Mesodermal cell (in vitro differentiated cells): ENCODE data around the gene TM7SF2.

ENCODE experiments used
- H3K27ac ChIP-seq: 2 replicates; pipeline ENCODE4 v1.7.0; 2013; ENCODE audit warnings: mild to moderate bottlenecking, low read depth, low read length, moderate library complexity; ENCODE audit not compliant: severe bottlenecking
- H3K36me3 ChIP-seq: 2 replicates; pipeline ENCODE4 v1.7.1; 2013; ENCODE audit warnings: mild to moderate bottlenecking, low read length, moderate library complexity; ENCODE audit not compliant: control insufficient read depth, insufficient read depth
- H3K4me1 ChIP-seq: one replicate; pipeline ENCODE4 v1.7.1; 2013; ENCODE audit warnings: mild to moderate bottlenecking, low read length; ENCODE audit not compliant: insufficient read depth, control insufficient read depth, poor library complexity, severe bottlenecking
- H3K4me3 ChIP-seq: 2 replicates; pipeline ENCODE4 v1.7.0; 2013; ENCODE audit warnings: low read length, control low read depth, mild to moderate bottlenecking; ENCODE audit not compliant: insufficient read depth, poor library complexity, severe bottlenecking; ENCODE audit errors: extremely low read depth
- H3K9me3 ChIP-seq: 2 replicates; pipeline ENCODE4 v1.7.1; 2013; ENCODE audit warnings: mild to moderate bottlenecking, low read length, moderate library complexity; ENCODE audit not compliant: control insufficient read depth
- WGBS, 2 experiments: methylation state at CpG; one replicate each; pipeline ENCODE4 v1.1.5; 2013; ENCODE audit warnings: missing lambda C conversion rate in 2 of 2; ENCODE audit not compliant: insufficient coverage in 2 of 2; 5-methylcytosine and 5-hydroxymethylcytosine counted together

Gene TM7SF2

DNA sequence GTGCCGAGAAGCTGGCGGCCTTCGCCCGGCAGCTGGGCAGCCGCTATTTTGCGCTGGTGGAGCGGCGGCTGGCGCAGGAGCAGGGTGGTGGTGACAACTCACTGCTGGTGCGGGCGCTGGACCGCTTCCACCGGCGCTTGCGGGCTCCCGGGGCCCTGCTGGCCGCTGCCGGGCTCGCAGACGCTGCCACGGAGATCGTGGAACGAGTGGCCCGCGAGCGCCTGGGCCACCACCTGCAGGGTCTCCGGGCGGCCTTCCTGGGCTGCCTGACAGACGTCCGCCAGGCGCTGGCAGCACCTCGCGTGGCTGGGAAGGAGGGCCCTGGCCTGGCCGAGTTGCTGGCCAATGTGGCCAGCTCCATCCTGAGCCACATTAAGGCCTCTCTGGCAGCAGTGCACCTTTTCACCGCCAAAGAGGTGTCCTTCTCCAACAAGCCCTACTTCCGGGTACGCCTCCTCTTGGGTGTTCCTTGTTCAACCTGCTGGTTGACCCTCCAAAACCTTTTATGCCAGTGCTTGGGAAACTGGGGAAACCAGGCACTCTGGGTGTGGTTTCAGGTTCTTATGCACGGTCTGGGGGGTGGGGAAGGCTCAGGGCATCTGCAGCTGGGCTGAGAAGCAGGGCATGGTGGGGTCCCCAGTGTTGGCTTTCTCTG, 3.1 kb upstream of the TM7SF2 start:
- H3K9me3 ChIP-seq, result no peaks in the 10 kb centered on the region
- H3K4me3 ChIP-seq, result no peak overlapping the region
- H3K4me1 ChIP-seq, result peaks cover 19% of the 10 kb centered on the region
- WGBS, 2 experiments, result 95 to 97% methylated on average over 37 to 38 of the region's 38 CpGs
- H3K27ac ChIP-seq, result no peak overlapping the region
- H3K36me3 ChIP-seq, result peaks cover 30% of the 10 kb centered on the region

DNA sequence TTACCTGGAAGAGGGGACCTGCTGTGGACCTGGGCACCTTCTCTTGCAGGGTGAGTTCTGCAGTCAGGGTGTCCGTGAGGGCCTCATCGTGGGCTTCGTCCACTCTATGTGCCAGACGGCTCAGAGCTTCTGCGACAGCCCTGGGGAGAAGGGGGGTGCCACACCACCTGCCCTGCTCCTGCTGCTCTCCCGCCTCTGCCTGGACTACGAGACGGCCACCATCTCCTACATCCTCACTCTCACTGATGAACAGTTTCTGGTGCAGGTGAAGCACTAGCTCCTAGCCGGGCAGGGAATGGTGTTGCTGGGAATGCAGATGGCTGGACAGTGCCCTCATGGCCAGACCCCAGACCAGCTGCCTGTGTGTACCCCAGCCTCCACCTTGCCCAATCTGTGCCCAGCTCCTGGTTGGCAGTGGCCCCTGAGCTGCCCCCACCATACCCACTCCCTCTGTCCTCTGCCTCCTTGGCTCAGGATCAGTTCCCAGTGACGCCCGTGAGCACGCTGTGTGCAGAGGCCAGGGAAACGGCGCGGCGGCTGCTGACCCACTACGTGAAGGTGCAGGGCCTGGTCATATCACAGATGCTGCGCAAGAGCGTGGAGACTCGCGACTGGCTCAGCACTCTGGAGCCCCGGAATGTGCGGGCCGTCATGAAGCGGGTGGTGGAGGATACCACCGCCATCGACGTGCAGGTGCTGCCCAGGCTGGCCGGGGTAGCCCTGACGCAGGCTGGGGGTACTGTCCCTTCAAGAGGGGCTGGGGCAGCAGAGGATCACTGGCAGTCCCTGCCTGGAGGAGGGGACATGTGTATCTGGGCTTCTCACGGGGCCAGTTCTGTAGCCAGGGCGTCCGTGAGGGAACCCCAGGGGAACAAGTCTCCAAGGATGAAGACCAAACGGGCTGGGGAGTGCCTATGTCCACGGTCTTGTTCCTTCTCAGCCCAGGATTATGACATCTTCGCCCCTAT, 2.2 kb upstream of the TM7SF2 start:
- Histone ChIP-seq H3K9me3 (no peaks in the 10 kb centered on the region), H3K36me3 (peaks cover 26% of the 10 kb centered on the region), H3K4me3 (no peak overlapping the region), H3K27ac (no peak overlapping the region), H3K4me1 (peaks cover 21% of the 10 kb centered on the region)
- 91 to 95% methylated on average over 30 to 31 of the region's 36 CpGs for WGBS, 2 experiments

DNA sequence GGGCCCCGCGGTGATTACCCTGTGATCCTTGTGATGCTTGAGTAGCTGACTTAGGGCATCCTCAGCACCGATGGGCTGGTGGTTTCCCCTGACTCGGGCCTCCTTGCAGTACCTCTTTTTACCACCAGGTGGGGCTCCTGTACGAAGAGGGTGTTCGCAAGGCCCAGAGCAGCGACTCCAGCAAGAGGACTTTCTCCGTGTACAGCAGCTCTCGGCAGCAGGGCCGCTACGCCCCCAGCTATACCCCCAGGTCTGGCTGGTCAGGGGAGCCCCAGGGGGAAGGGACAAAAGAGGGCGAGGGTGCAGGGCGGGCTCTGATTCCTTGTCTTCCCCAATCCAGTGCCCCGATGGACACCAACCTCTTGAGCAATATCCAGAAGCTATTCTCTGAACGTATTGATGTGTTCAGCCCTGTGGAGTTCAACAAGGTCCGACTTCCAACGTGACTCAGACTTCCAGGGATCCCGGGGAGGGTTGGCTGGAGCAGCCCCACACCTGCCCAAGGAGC, 1.3 kb upstream of the TM7SF2 start:
- Histone ChIP-seq H3K4me3 (no peak overlapping the region), H3K27ac (peak overlapping the region; percentile 13), H3K4me1 (peaks cover 21% of the 10 kb centered on the region), H3K36me3 (peaks cover 33% of the 10 kb centered on the region), H3K9me3 (no peaks in the 10 kb centered on the region)
- 26 to 28% methylated on average over 15 to 16 of the region's 18 CpGs for WGBS, 2 experiments

DNA sequence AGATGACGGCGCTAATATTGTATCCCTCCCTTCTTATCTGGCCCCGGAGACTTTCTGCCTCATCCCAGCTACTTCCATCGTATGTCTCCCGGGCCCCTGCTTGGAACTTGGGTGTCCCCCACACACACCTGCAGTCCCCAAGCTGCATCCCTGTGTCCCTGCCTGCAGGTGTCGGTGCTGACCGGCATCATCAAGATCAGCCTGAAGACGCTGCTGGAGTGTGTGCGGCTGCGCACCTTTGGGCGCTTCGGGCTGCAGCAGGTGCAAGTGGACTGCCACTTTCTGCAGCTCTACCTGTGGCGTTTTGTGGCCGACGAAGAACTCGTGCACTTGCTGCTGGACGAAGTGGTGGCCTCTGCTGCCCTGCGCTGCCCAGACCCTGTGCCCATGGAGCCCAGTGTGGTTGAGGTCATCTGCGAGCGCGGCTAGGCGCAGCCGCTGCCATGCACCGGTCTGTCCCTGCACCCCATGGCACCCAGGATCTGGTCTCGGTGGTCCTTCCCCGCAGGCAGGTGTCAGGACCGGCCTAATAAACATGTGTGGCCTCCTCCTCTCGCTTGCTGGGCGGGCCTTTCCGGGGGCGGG, 421 bp upstream of the TM7SF2 start:
- 64 to 65% methylated on average over 31 of the region's 31 CpGs for WGBS, 2 experiments
- Histone ChIP-seq H3K9me3 (no peaks in the 10 kb centered on the region), H3K4me3 (peak overlapping the region; percentile 81), H3K27ac (no peak overlapping the region), H3K36me3 (peaks cover 36% of the 10 kb centered on the region), H3K4me1 (peaks cover 21% of the 10 kb centered on the region)

DNA sequence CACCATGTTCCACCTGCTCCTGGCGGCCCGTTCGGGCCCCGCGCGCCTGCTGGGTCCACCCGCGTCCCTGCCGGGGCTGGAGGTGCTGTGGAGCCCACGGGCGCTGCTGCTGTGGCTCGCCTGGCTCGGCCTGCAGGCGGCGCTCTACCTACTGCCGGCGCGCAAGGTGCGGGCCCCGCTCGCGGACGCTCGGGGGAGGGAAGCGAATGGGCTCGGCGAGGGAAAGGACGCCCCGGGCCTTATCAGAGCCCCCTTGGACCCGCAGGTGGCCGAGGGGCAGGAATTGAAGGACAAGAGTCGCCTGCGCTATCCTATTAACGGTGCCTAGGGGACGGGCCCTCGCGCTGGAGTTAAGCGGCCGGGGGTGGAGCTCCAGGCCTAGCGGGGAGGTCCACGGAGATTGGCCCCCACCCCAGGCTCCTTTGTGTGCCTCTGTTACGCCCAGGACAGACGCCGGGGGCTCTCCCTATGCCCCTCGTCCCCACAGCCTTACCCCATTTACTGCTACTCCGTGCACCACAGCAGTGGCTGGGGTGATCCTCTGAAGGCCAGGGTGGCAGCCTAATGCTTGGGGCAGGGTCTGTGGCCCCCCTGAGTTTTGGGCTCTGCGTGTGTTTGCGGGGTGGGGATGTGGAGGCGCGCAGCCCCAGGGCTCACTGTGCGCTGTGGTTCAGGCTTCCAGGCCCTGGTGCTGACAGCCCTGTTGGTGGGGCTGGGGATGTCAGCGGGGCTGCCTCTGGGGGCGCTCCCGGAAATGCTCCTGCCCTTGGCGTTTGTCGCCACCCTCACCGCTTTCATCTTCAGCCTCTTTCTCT, 1.1 kb downstream of the TM7SF2 start:
- H3K4me1 ChIP-seq, result peaks cover 24% of the 10 kb centered on the region
- H3K9me3 ChIP-seq, result no peaks in the 10 kb centered on the region
- H3K36me3 ChIP-seq, result peaks cover 33% of the 10 kb centered on the region
- H3K4me3 ChIP-seq, result peak overlapping the region; percentile 81
- H3K27ac ChIP-seq, result peak overlapping the region; percentile 16
- 2 to 3% methylated on average over 33 to 48 of the region's 57 CpGs for WGBS, 2 experiments

DNA sequence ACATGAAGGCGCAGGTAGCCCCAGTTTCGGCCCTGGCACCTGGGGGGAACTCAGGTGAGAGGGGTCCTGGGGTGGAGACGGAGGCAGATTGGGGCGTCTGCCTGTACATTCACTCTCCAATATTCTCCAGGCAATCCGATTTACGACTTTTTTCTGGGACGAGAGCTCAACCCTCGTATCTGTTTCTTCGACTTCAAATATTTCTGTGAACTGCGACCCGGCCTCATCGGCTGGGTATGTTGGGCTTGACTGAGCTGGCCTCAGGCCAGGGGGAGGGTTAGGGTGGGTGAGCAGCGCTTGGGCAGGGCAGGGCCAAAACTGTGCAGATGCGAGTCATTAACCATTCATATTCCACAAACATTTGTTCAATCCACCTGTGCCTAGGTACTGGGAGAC, 1.7 kb downstream of the TM7SF2 start:
- no peaks in the 10 kb centered on the region for H3K9me3 ChIP-seq
- H3K4me3 ChIP-seq, result peak overlapping the region; percentile 81
- H3K4me1 ChIP-seq, result peaks cover 24% of the 10 kb centered on the region

DNA sequence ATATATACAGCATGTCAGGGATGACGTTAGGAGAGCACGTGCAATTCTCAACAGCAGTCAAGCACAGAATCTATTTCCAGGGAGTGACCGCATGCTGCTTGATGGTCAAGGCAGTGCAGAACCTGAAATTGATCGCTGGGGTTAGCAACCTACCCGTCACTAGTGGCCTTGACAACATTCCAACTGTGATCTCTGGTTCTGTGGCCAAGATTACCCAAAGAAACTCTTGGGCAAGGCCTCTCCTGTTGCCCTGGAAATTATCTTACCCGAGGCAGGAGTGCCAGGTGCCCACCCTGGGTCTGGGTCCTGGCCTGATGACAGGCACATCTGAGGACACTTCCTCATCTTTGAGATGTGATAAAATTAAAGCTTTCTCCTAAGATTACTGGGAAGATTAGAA, 2.2 kb downstream of the TM7SF2 start:
- Histone ChIP-seq H3K4me3 (no peak overlapping the region), H3K9me3 (no peaks in the 10 kb centered on the region), H3K4me1 (peaks cover 24% of the 10 kb centered on the region), H3K36me3 (peaks cover 35% of the 10 kb centered on the region), H3K27ac (no peak overlapping the region)
- WGBS, 2 experiments, result 92 to 96% methylated on average over 5 of the region's 6 CpGs

More for the DNA sequence above, 1.7 kb downstream of the TM7SF2 start:
- WGBS, 2 experiments, result 91 to 92% methylated on average over 4 to 6 of the region's 14 CpGs
- H3K36me3 ChIP-seq, result peaks cover 35% of the 10 kb centered on the region
- H3K27ac ChIP-seq, result no peak overlapping the region

DNA sequence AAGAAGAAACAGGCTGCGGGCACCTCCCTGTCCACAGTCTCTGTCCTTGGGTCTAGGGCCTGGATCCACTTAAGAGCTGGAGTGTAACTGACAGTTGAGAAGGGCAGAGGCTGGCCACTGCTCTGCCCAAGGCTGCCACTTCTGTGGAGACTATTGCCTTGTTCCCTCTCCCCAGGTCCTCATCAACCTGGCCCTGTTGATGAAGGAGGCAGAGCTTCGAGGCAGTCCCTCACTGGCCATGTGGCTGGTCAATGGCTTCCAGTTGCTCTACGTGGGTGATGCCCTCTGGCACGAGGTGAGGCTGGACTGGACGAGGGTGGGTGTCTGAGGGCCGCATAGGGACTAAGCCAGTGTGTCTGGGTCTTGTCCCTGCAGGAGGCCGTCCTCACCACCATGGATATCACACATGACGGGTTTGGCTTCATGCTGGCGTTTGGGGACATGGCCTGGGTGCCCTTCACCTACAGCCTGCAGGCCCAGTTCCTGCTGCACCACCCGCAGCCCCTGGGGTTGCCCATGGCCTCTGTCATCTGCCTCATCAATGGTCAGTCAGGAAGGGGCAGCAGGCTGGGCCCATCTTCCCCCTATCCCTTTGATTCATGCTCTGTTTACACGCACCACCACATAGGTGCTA, 3.0 kb downstream of the TM7SF2 start:
- H3K9me3 ChIP-seq, result no peaks in the 10 kb centered on the region
- H3K27ac ChIP-seq, result no peak overlapping the region
- WGBS, 2 experiments, result 95 to 96% methylated on average over 10 to 11 of the region's 11 CpGs
- H3K4me3 ChIP-seq, result no peak overlapping the region
- H3K36me3 ChIP-seq, result peaks cover 43% of the 10 kb centered on the region
- H3K4me1 ChIP-seq, result peaks cover 24% of the 10 kb centered on the region

DNA sequence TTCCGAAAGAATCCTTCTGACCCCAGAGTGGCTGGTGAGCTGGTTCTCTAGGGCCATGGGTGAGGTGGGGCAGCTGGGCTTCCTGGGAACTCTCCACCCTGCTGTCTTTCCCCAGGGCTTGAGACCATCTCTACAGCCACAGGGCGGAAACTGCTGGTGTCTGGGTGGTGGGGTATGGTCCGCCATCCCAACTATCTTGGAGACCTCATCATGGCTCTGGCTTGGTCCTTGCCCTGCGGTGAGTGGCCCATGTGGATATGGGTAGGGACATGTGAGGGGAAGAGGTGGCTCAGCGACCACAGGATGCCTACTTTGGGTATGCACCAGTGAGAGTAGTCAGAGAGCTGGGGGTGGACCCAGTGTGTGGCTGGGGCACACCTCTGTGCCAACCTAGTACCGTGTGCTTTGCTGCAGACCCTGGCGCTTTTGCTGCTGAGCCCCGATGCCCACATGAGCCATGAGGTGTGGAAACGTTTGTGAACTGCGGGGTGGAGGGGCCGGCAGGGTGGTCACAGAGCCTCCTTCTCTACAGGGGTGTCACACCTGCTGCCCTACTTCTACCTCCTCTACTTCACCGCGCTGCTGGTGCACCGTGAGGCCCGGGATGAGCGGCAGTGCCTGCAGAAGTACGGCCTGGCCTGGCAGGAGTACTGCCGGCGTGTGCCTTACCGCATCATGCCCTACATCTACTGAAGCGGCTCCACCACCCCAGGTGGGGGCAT, 3.9 kb downstream of the TM7SF2 start:
- Histone ChIP-seq H3K4me1 (peaks cover 24% of the 10 kb centered on the region), H3K27ac (no peak overlapping the region), H3K9me3 (no peaks in the 10 kb centered on the region), H3K4me3 (no peak overlapping the region), H3K36me3 (peaks cover 52% of the 10 kb centered on the region)
- WGBS, 2 experiments, result 95 to 97% methylated on average over 18 of the region's 21 CpGs
